ENCODE measurements around the gene SLC39A11. TPM values are rescaled to one million over a fixed set of nuclear protein-coding genes. Genes with fewer than 3 reads are reported as not detected.

Gene SLC39A11
- total RNA-seq, 1 experiment from 2014 or later, result 46.4 TPM

GRCh38 chr17:72950242-72950931 is 142.1 kb downstream of the SLC39A11 start:
- Histone ChIP-seq H4K20me1 (ENCODE audit: insufficient read depth) (no peaks in the 10 kb centered on the region), H3K27ac (ENCODE audit: low read depth, low read length) (no peak overlapping the region), H3K4me3 (replicated peaks in 1 of 2; ENCODE audit: low read depth in 1 of 2, low read length in 2 of 2) (no peak overlapping the region), H3K79me2 (ENCODE audit: insufficient read depth, low read length) (no peaks in the 10 kb centered on the region), H3K9me3 (ENCODE audit: control insufficient read depth in 1 of 2, insufficient read depth in 1 of 2, low read depth in 1 of 2, low read length in 2 of 2) (no peaks in the 10 kb centered on the region), H2AFZ (ENCODE audit: low read depth, low read length, poor library complexity, severe bottlenecking) (no peak overlapping the region), H3K27me3 (ENCODE audit: insufficient read depth, low read length) (no peaks in the 10 kb centered on the region), H3K4me1 (ENCODE audit: control insufficient read depth in 1 of 2, insufficient read depth in 2 of 2, low read length in 2 of 2) (peaks cover 0 to 19% of the 10 kb centered on the region in 2 experiments; a peak in 1 of 4 replicates), H3K9me2 (ENCODE audit: insufficient read depth) (no peaks in the 10 kb centered on the region), H3K36me3 (ENCODE audit: control insufficient read depth in 1 of 2, insufficient read depth in 2 of 2, low read length in 2 of 2) (no peaks in the 10 kb centered on the region), H3K4me2 (ENCODE audit: low read length) (no peak overlapping the region), H3K9ac (ENCODE audit: low read length) (no peak overlapping the region)
- intact Hi-C loops (cut with micrococcal nuclease), result no loop called here
- POLR2A ChIA-PET, result no interaction called here
- ATAC-seq (no peak), DNase-seq (ENCODE audit: low read depth, low spot score) (no peak)
- RAD21 ChIA-PET (ENCODE audit: low non-redundant PET in 1 of 2, low total read pairs in 2 of 2, uncharacterized antibody in 2 of 2, unreplicated experiment in 2 of 2), result no interaction called here
- BruUV-seq (replicated peaks), result no TSS peak
- CTCF ChIA-PET, result no interaction called here
- TF ChIP-seq, protein P1, sequence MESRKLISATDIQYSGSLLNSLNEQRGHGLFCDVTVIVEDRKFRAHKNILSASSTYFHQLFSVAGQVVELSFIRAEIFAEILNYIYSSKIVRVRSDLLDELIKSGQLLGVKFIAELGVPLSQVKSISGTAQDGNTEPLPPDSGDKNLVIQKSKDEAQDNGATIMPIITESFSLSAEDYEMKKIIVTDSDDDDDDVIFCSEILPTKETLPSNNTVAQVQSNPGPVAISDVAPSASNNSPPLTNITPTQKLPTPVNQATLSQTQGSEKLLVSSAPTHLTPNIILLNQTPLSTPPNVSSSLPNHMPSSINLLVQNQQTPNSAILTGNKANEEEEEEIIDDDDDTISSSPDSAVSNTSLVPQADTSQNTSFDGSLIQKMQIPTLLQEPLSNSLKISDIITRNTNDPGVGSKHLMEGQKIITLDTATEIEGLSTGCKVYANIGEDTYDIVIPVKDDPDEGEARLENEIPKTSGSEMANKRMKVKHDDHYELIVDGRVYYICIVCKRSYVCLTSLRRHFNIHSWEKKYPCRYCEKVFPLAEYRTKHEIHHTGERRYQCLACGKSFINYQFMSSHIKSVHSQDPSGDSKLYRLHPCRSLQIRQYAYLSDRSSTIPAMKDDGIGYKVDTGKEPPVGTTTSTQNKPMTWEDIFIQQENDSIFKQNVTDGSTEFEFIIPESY (IDR thresholded peaks at IDR 0.05; ENCODE audit: extremely low read depth, insufficient replicate concordance, low read length), result no peak
- TF ChIP-seq CBX3 (IDR thresholded peaks at IDR 0.05; ENCODE audit: low read depth), result no peak
- TF ChIP-seq RAD21 (IDR thresholded peaks at IDR 0.05; ENCODE audit: low read depth), result no peak
- no peak for TF ChIP-seq ZFX (IDR thresholded peaks at IDR 0.05)
- TF ChIP-seq ATF3 (IDR thresholded peaks at IDR 0.05), result no peak
- no peak for TF ChIP-seq ELF1 (IDR thresholded peaks at IDR 0.05; ENCODE audit: borderline replicate concordance, low read depth)
- TF ChIP-seq TCF7L2 (IDR thresholded peaks at IDR 0.05; ENCODE audit: borderline replicate concordance, extremely low read depth, insufficient read depth, insufficient read length), result no peak
- TF ChIP-seq POLR2A (IDR thresholded peaks at IDR 0.05; ENCODE audit: borderline replicate concordance, extremely low read depth, insufficient read depth, insufficient read length), result no peak
- TF ChIP-seq CEBPB (IDR thresholded peaks at IDR 0.05; ENCODE audit: low read depth), result no peak
- no peak for TF ChIP-seq EZH2 (IDR thresholded peaks at IDR 0.05)
- no peak for TF ChIP-seq FOSL1 (IDR thresholded peaks at IDR 0.05; ENCODE audit: low read depth)
- no peak for TF ChIP-seq POLR2AphosphoS5 (IDR thresholded peaks at IDR 0.05; ENCODE audit: low read depth, low read length)
